Measurements from ENCODE around the gene MDGA2.

MDGA2 gene

GRCh38 chr14:47500369-47500768, 175.0 kb downstream of the MDGA2 start:
- no peaks in the 10 kb centered on the region for H3K9me3 ChIP-seq (ENCODE audit: control insufficient read depth in 2 of 2, low read length in 2 of 2)
- no peak overlapping the region for H3K4me3 ChIP-seq (ENCODE audit: low read length in 2 of 2)
- H3K4me1 ChIP-seq (ENCODE audit: control insufficient read depth, insufficient read depth, low read length) = no peaks in the 10 kb centered on the region
- H3K36me3 ChIP-seq (ENCODE audit: control insufficient read depth in 2 of 2, insufficient read depth in 2 of 2, low read length in 2 of 2) = no peaks in the 10 kb centered on the region
- no peak overlapping the region for H3K27ac ChIP-seq (ENCODE audit: low read length)
- no peaks in the 10 kb centered on the region for H3K27me3 ChIP-seq (ENCODE audit: control insufficient read depth in 1 of 2, insufficient read depth in 2 of 2, low read length in 2 of 2)
- no peak overlapping the region for H3K9ac ChIP-seq (ENCODE audit: low read length in 2 of 2)

GRCh38 chr14:47490766-47491165, 184.6 kb downstream of the MDGA2 start:
- no peak overlapping the region for H3K9ac ChIP-seq (ENCODE audit: low read length in 2 of 2)
- no peaks in the 10 kb centered on the region for H3K4me1 ChIP-seq (ENCODE audit: control insufficient read depth, insufficient read depth, low read length)
- no peaks in the 10 kb centered on the region for H3K27me3 ChIP-seq (ENCODE audit: control insufficient read depth in 1 of 2, insufficient read depth in 2 of 2, low read length in 2 of 2)
- no peak overlapping the region for H3K4me3 ChIP-seq (ENCODE audit: low read length in 2 of 2)
- no peaks in the 10 kb centered on the region for H3K36me3 ChIP-seq (ENCODE audit: control insufficient read depth in 2 of 2, insufficient read depth in 2 of 2, low read length in 2 of 2)
- no peak overlapping the region for H3K27ac ChIP-seq (ENCODE audit: low read length)
- no peaks in the 10 kb centered on the region for H3K9me3 ChIP-seq (ENCODE audit: control insufficient read depth in 2 of 2, low read length in 2 of 2)

- no peaks in the 10 kb centered on the region for H3K9me3 ChIP-seq (ENCODE audit: control insufficient read depth in 2 of 2, low read length in 2 of 2)
- H3K36me3 ChIP-seq (ENCODE audit: control insufficient read depth in 2 of 2, insufficient read depth in 2 of 2, low read length in 2 of 2) = no peaks in the 10 kb centered on the region
- no peaks in the 10 kb centered on the region for H3K27me3 ChIP-seq (ENCODE audit: control insufficient read depth in 1 of 2, insufficient read depth in 2 of 2, low read length in 2 of 2)
- H3K9ac ChIP-seq (ENCODE audit: low read length in 2 of 2) = no peak overlapping the region
- H3K4me3 ChIP-seq (ENCODE audit: low read length in 2 of 2) = no peak overlapping the region
- H3K4me1 ChIP-seq (ENCODE audit: control insufficient read depth, insufficient read depth, low read length) = no peaks in the 10 kb centered on the region
- no peak overlapping the region for H3K27ac ChIP-seq (ENCODE audit: low read length)
Measured at GRCh38 chr14:47490353-47490752, 185.1 kb downstream of the MDGA2 start.

- Histone ChIP-seq H3K4me1 (ENCODE audit: control insufficient read depth, insufficient read depth, low read length) (no peaks in the 10 kb centered on the region), H3K27ac (ENCODE audit: low read length) (no peak overlapping the region), H3K36me3 (ENCODE audit: control insufficient read depth in 2 of 2, insufficient read depth in 2 of 2, low read length in 2 of 2) (no peaks in the 10 kb centered on the region), H3K9me3 (ENCODE audit: control insufficient read depth in 2 of 2, low read length in 2 of 2) (no peaks in the 10 kb centered on the region), H3K9ac (ENCODE audit: low read length in 2 of 2) (no peak overlapping the region), H3K27me3 (ENCODE audit: control insufficient read depth in 1 of 2, insufficient read depth in 2 of 2, low read length in 2 of 2) (no peaks in the 10 kb centered on the region), H3K4me3 (ENCODE audit: low read length in 2 of 2) (no peak overlapping the region)
Measured at GRCh38 chr14:47485421-47485820, 190.0 kb downstream of the MDGA2 start.

GRCh38 chr14:47483449-47483848, 192.0 kb downstream of the MDGA2 start:
- no peaks in the 10 kb centered on the region for H3K36me3 ChIP-seq (ENCODE audit: control insufficient read depth in 2 of 2, insufficient read depth in 2 of 2, low read length in 2 of 2)
- no peaks in the 10 kb centered on the region for H3K9me3 ChIP-seq (ENCODE audit: control insufficient read depth in 2 of 2, low read length in 2 of 2)
- no peaks in the 10 kb centered on the region for H3K4me1 ChIP-seq (ENCODE audit: control insufficient read depth, insufficient read depth, low read length)
- no peaks in the 10 kb centered on the region for H3K27me3 ChIP-seq (ENCODE audit: control insufficient read depth in 1 of 2, insufficient read depth in 2 of 2, low read length in 2 of 2)
- H3K9ac ChIP-seq (ENCODE audit: low read length in 2 of 2) = no peak overlapping the region
- no peak overlapping the region for H3K27ac ChIP-seq (ENCODE audit: low read length)
- H3K4me3 ChIP-seq (ENCODE audit: low read length in 2 of 2) = no peak overlapping the region

DNA sequence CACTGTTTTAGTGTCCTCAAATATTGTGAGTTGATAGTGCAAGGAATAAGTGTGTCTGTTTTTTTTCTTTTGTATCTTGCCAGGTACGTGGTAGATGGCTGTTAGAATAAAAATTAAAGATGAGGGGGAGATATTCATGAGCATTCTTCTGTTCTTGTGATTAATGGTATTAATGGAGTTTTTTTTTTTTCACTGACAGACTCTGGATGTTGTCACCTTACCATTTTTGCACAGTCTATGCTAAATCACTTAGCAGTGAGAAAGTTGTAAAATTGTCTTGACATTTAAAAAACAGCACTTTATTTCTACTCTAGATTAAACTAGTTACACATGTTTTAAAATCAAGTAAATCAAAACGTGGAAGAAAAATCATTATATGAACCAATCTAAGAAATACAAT, 204.3 kb downstream of the MDGA2 start:
- H3K4me3 ChIP-seq (ENCODE audit: low read length in 2 of 2) = no peak overlapping the region
- H3K27ac ChIP-seq (ENCODE audit: low read length) = no peak overlapping the region

DNA sequence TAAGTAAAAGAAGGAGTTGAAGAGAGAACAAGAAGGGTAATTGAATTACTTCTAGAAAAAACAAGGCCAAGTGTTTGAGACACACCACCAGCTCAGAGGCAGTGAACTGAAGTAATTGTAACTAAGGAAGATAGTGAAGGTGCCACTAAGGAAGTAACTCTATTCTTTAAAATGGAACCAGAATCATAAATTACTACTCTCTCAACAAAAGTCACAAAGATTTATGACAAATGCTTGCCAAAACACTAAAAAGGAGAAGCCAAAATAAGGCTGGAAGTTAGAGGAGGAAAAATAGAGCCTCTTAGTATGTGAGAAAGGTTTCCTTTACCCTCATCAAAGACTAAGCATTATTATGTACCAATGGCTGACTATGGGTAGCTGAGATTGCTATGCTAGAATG, 208.5 kb downstream of the MDGA2 start:
- Histone ChIP-seq H3K27me3 (ENCODE audit: control insufficient read depth in 1 of 2, insufficient read depth in 2 of 2, low read length in 2 of 2) (no peaks in the 10 kb centered on the region), H3K36me3 (ENCODE audit: control insufficient read depth in 2 of 2, insufficient read depth in 2 of 2, low read length in 2 of 2) (no peaks in the 10 kb centered on the region), H3K4me1 (ENCODE audit: control insufficient read depth, insufficient read depth, low read length) (no peaks in the 10 kb centered on the region), H3K27ac (ENCODE audit: low read length) (no peak overlapping the region), H3K9me3 (ENCODE audit: control insufficient read depth in 2 of 2, low read length in 2 of 2) (no peaks in the 10 kb centered on the region), H3K9ac (ENCODE audit: low read length in 2 of 2) (no peak overlapping the region), H3K4me3 (ENCODE audit: low read length in 2 of 2) (no peak overlapping the region)

More for the DNA sequence above, 204.3 kb downstream of the MDGA2 start:
- Histone ChIP-seq H3K36me3 (ENCODE audit: control insufficient read depth in 2 of 2, insufficient read depth in 2 of 2, low read length in 2 of 2) (no peaks in the 10 kb centered on the region), H3K9ac (ENCODE audit: low read length in 2 of 2) (no peak overlapping the region), H3K27me3 (ENCODE audit: control insufficient read depth in 1 of 2, insufficient read depth in 2 of 2, low read length in 2 of 2) (no peaks in the 10 kb centered on the region), H3K4me1 (ENCODE audit: control insufficient read depth, insufficient read depth, low read length) (no peaks in the 10 kb centered on the region), H3K9me3 (ENCODE audit: control insufficient read depth in 2 of 2, low read length in 2 of 2) (no peaks in the 10 kb centered on the region)

GRCh38 chr14:47454025-47454424, 221.4 kb downstream of the MDGA2 start:
- Histone ChIP-seq H3K4me3 (ENCODE audit: low read length in 2 of 2) (no peak overlapping the region), H3K27me3 (ENCODE audit: control insufficient read depth in 1 of 2, insufficient read depth in 2 of 2, low read length in 2 of 2) (no peaks in the 10 kb centered on the region), H3K9me3 (ENCODE audit: control insufficient read depth in 2 of 2, low read length in 2 of 2) (no peaks in the 10 kb centered on the region), H3K27ac (ENCODE audit: low read length) (no peak overlapping the region), H3K36me3 (ENCODE audit: control insufficient read depth in 2 of 2, insufficient read depth in 2 of 2, low read length in 2 of 2) (no peaks in the 10 kb centered on the region), H3K4me1 (ENCODE audit: control insufficient read depth, insufficient read depth, low read length) (no peaks in the 10 kb centered on the region), H3K9ac (ENCODE audit: low read length in 2 of 2) (no peak overlapping the region)

- H3K27me3 ChIP-seq (ENCODE audit: control insufficient read depth in 1 of 2, insufficient read depth in 2 of 2, low read length in 2 of 2) = no peaks in the 10 kb centered on the region
- no peaks in the 10 kb centered on the region for H3K36me3 ChIP-seq (ENCODE audit: control insufficient read depth in 2 of 2, insufficient read depth in 2 of 2, low read length in 2 of 2)
- no peaks in the 10 kb centered on the region for H3K9me3 ChIP-seq (ENCODE audit: control insufficient read depth in 2 of 2, low read length in 2 of 2)
- no peak overlapping the region for H3K27ac ChIP-seq (ENCODE audit: low read length)
- peaks cover 3% of the 10 kb centered on the region for H3K4me1 ChIP-seq (ENCODE audit: control insufficient read depth, insufficient read depth, low read length)
- no peak overlapping the region for H3K9ac ChIP-seq (ENCODE audit: low read length in 2 of 2)
- no peak overlapping the region for H3K4me3 ChIP-seq (ENCODE audit: low read length in 2 of 2)
Measured at GRCh38 chr14:47447076-47447475, 228.3 kb downstream of the MDGA2 start.

GRCh38 chr14:47442211-47442610, 233.2 kb downstream of the MDGA2 start:
- no peak overlapping the region for H3K9ac ChIP-seq (ENCODE audit: low read length in 2 of 2)
- H3K4me3 ChIP-seq (ENCODE audit: low read length in 2 of 2) = no peak overlapping the region
- H3K36me3 ChIP-seq (ENCODE audit: control insufficient read depth in 2 of 2, insufficient read depth in 2 of 2, low read length in 2 of 2) = no peaks in the 10 kb centered on the region
- peaks cover 7% of the 10 kb centered on the region for H3K4me1 ChIP-seq (ENCODE audit: control insufficient read depth, insufficient read depth, low read length)
- no peaks in the 10 kb centered on the region for H3K9me3 ChIP-seq (ENCODE audit: control insufficient read depth in 2 of 2, low read length in 2 of 2)
- no peaks in the 10 kb centered on the region for H3K27me3 ChIP-seq (ENCODE audit: control insufficient read depth in 1 of 2, insufficient read depth in 2 of 2, low read length in 2 of 2)
- no peak overlapping the region for H3K27ac ChIP-seq (ENCODE audit: low read length)

DNA sequence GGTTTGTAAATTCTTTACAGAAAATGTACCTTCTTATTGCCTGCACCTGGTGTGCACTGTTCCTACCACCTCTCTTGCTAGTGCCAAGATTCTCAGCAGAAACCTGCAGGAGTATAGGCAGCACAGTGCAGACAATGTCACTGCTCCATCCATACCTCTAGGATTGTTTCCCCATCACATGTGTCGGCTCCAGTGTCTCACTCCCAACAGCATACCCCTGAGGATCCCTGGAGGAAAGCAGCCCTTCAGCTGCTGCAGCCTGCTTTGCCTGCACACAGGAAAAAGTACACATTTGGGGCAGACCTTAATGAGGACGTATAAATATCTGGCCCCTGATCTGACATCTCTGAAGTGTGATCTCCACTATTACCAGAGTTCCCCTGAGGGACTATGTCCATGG, 235.5 kb downstream of the MDGA2 start:
- no peak overlapping the region for H3K4me3 ChIP-seq (ENCODE audit: low read length in 2 of 2)
- H3K27me3 ChIP-seq (ENCODE audit: control insufficient read depth in 1 of 2, insufficient read depth in 2 of 2, low read length in 2 of 2) = no peaks in the 10 kb centered on the region
- no peaks in the 10 kb centered on the region for H3K36me3 ChIP-seq (ENCODE audit: control insufficient read depth in 2 of 2, insufficient read depth in 2 of 2, low read length in 2 of 2)
- H3K9ac ChIP-seq (ENCODE audit: low read length in 2 of 2) = no peak overlapping the region
- no peak overlapping the region for H3K27ac ChIP-seq (ENCODE audit: low read length)
- no peaks in the 10 kb centered on the region for H3K9me3 ChIP-seq (ENCODE audit: control insufficient read depth in 2 of 2, low read length in 2 of 2)
- H3K4me1 ChIP-seq (ENCODE audit: control insufficient read depth, insufficient read depth, low read length) = peaks cover 7% of the 10 kb centered on the region
